ENCODE data around the gene SATB1. TPM values are rescaled to one million over a fixed set of nuclear protein-coding genes. Genes with fewer than 3 reads are reported as not detected.

Gene SATB1
- total RNA-seq, 1 donor from 2014 or later, result 2.0 TPM

- H3K4me3 ChIP-seq (ENCODE audit: low read depth, low read length), result no peak overlapping the region
Observed at GRCh38 chr3:18431266-18431665, 6.1 kb upstream of the SATB1 start.

GRCh38 chr3:18428991-18429745 is 4.0 kb upstream of the SATB1 start:
- no peak for DNase-seq (ENCODE audit: low read depth)
- no peak for TF ChIP-seq CTCF (conservative IDR thresholded peaks at IDR 0.05; ENCODE audit: low read depth, low read length)
- H3K4me3 ChIP-seq (ENCODE audit: low read depth, low read length), result no peak overlapping the region

More at GRCh38 chr3:18431266-18431665, 6.1 kb upstream of the SATB1 start:
- DNase-seq (ENCODE audit: low read depth), result no peak
- TF ChIP-seq CTCF (conservative IDR thresholded peaks at IDR 0.05; ENCODE audit: low read depth, low read length), result no peak

GRCh38 chr3:18428036-18428435 is 2.9 kb upstream of the SATB1 start:
- H3K4me3 ChIP-seq (ENCODE audit: low read depth, low read length), result no peak overlapping the region
- DNase-seq (ENCODE audit: low read depth), result no peak
- no peak for TF ChIP-seq CTCF (conservative IDR thresholded peaks at IDR 0.05; ENCODE audit: low read depth, low read length)

- H3K4me3 ChIP-seq (ENCODE audit: low read depth, low read length), result no peak overlapping the region
- DNase-seq (ENCODE audit: low read depth), result no peak
- no peak for TF ChIP-seq CTCF (conservative IDR thresholded peaks at IDR 0.05; ENCODE audit: low read depth, low read length)
Observed at GRCh38 chr3:18426597-18427193, 1.6 kb upstream of the SATB1 start.

- H3K4me3 ChIP-seq (ENCODE audit: low read depth, low read length), result peak overlapping the region; percentile 89
- no peak for TF ChIP-seq CTCF (conservative IDR thresholded peaks at IDR 0.05; ENCODE audit: low read depth, low read length)
- DNase-seq (ENCODE audit: low read depth), result no peak
Observed at GRCh38 chr3:18425641-18426257, 610 bp upstream of the SATB1 start.

GRCh38 chr3:18424213-18424728 is 868 bp downstream of the SATB1 start:
- no peak for TF ChIP-seq CTCF (conservative IDR thresholded peaks at IDR 0.05; ENCODE audit: low read depth, low read length)
- no peak for DNase-seq (ENCODE audit: low read depth)
- H3K4me3 ChIP-seq (ENCODE audit: low read depth, low read length), result peak overlapping the region; percentile 89

Data from epithelial cell of proximal tubule (primary cell).